HEK293 (cell line): ENCODE results near the gene DISP3.

ENCODE experiments used
- CTCF ChIP-seq: fragments of 450-650 bp; formaldehyde crosslinking; IDR thresholded peaks from 2 replicates; pipeline ENCODE4 v1.5.1; 2016; ENCODE audit warnings: missing biosample characterization, missing genetic modification characterization
- ELK4 ChIP-seq: IDR thresholded peaks from 2 replicates; pipeline ENCODE4 v1.6.1; 2011; ENCODE audit warnings: mild to moderate bottlenecking, low read depth, low read length, borderline replicate concordance
- REST ChIP-seq: fragments of 450-650 bp; formaldehyde crosslinking; IDR thresholded peaks from 2 replicates; pipeline ENCODE4 v1.5.1; 2016; ENCODE audit warnings: missing biosample characterization, missing genetic modification characterization
- ZBTB17 ChIP-seq: fragments of 450-650 bp; formaldehyde crosslinking; IDR thresholded peaks from 2 replicates; pipeline ENCODE4 v1.5.1; 2016; ENCODE audit warnings: missing biosample characterization, missing genetic modification characterization
- ZNF114 ChIP-seq: fragments of 450-650 bp; formaldehyde crosslinking; IDR thresholded peaks from 2 replicates; pipeline ENCODE4 v1.5.0; 2017; ENCODE audit warnings: missing biosample characterization, missing genetic modification characterization
- ZNF140 ChIP-seq: fragments of 450-650 bp; formaldehyde crosslinking; IDR thresholded peaks from 2 replicates; pipeline ENCODE4 v1.5.1; 2016; ENCODE audit warnings: missing biosample characterization, missing genetic modification characterization
- ZNF274 ChIP-seq, 2 experiments: fragments of 200-500 bp in 1 of 2; fragments of 450-650 bp in 1 of 2; sonication (Bioruptor generic) in 1 of 2; formaldehyde crosslinking in 1 of 2; IDR thresholded peaks; 2 replicates each; pipeline versions ENCODE4 v1.5.1 to v1.6.1; 2014 to 2016; ENCODE audit warnings: borderline replicate concordance in 1 of 2, inconsistent platforms in 1 of 2, low read length in 1 of 2, missing biosample characterization in 1 of 2, missing genetic modification characterization in 1 of 2
- ZNF391 ChIP-seq: fragments of 450-650 bp; formaldehyde crosslinking; IDR thresholded peaks from 2 replicates; pipeline ENCODE4 v1.5.1; 2016; ENCODE audit warnings: low read depth, missing biosample characterization, missing genetic modification characterization, borderline replicate concordance
- ZNF530 ChIP-seq: fragments of 450-650 bp; formaldehyde crosslinking; IDR thresholded peaks from 2 replicates; pipeline ENCODE4 v1.5.1; 2016; ENCODE audit warnings: low read depth, missing biosample characterization, missing genetic modification characterization
- ZNF639 ChIP-seq: fragments of 450-650 bp; formaldehyde crosslinking; IDR thresholded peaks from 2 replicates; pipeline ENCODE4 v1.5.1; 2016; ENCODE audit warnings: missing biosample characterization, missing genetic modification characterization
- ZNF768 ChIP-seq: fragments of 450-650 bp; formaldehyde crosslinking; IDR thresholded peaks from 2 replicates; pipeline ENCODE4 v1.5.1; 2018; ENCODE audit warnings: missing biosample characterization, mild to moderate bottlenecking, missing genetic modification characterization
- ZNF792 ChIP-seq: fragments of 450-650 bp; formaldehyde crosslinking; IDR thresholded peaks from 2 replicates; pipeline ENCODE4 v1.5.1; 2016; ENCODE audit warnings: missing biosample characterization, missing genetic modification characterization

- TF ChIP-seq ZNF639, result no peak
- TF ChIP-seq ZNF274 (IDR thresholded peaks at IDR 0.05; ENCODE audit: low read length), result no peak
- no peak for TF ChIP-seq ZNF274 (tag by site-specific recombination; IDR thresholded peaks at IDR 0.05; ENCODE audit: borderline replicate concordance)
- no peak for TF ChIP-seq CTCF (tag by site-specific recombination)
- no peak for TF ChIP-seq ZBTB17 (tag by site-specific recombination)
- no peak for TF ChIP-seq REST (tag by site-specific recombination)
- no peak for TF ChIP-seq ZNF768 (tag by site-specific recombination)
- TF ChIP-seq ZNF391 (tag by site-specific recombination), result no peak
- no peak for TF ChIP-seq ZNF530 (tag by site-specific recombination)
- no peak for TF ChIP-seq ZNF114 (tag by site-specific recombination)
- TF ChIP-seq ELK4, result no peak
- TF ChIP-seq ZNF792, result no peak
- TF ChIP-seq ZNF140 (tag by site-specific recombination), result no peak
These were observed 90.6 kb downstream of the DISP3 start for GRCh38 chr1:11569551-11569950.
